HG03342 (cell line): ENCODE measurements around the gene NAPSA.
"Not testable (repeated sequence)": the region's sequence is repeated elsewhere in the genome, so short reads cannot be mapped to it uniquely, and the experiment has no call there.

Source experiments
- ATAC-seq: cut with Tn5 transposase; IDR thresholded peaks from one replicate; pipeline ENCODE4 v1.9.1; 2021; ENCODE audit warnings: mild to moderate bottlenecking, moderate library complexity; ENCODE audit not compliant: unreplicated experiment

The NAPSA gene

GRCh38 chr19:50331994-50332243 is 33.5 kb downstream of the NAPSA start:
- no peak for ATAC-seq

- ATAC-seq = no peak
These were observed 34.0 kb downstream of the NAPSA start for GRCh38 chr19:50331221-50331993.

GRCh38 chr19:50330365-50331078 is 34.9 kb downstream of the NAPSA start:
- ATAC-seq = no peak

- not testable (repeated sequence) for ATAC-seq
These were observed 35.5 kb downstream of the NAPSA start for GRCh38 chr19:50329926-50330294.

- peak; percentile 49 for ATAC-seq
These were observed 36.1 kb downstream of the NAPSA start, which contains the start of gene KCNC3 for GRCh38 chr19:50329146-50329925. KCNC3 (minus strand) TSS chr19:50329377; CDS start chr19:50329082, 295 bp downstream.

- ATAC-seq = no peak
These were observed 36.6 kb downstream of the NAPSA start for GRCh38 chr19:50328873-50329145.

GRCh38 chr19:50328224-50328872 is 37.1 kb downstream of the NAPSA start:
- ATAC-seq = peak; percentile 1

- ATAC-seq = no peak
These were observed 37.8 kb downstream of the NAPSA start for GRCh38 chr19:50327461-50328223.

GRCh38 chr19:50327013-50327412 is 38.4 kb downstream of the NAPSA start:
- no peak for ATAC-seq

GRCh38 chr19:50326101-50326664 is 39.3 kb downstream of the NAPSA start:
- no peak for ATAC-seq

- ATAC-seq = no peak
These were observed 39.9 kb downstream of the NAPSA start for GRCh38 chr19:50325310-50326100.

- ATAC-seq = no peak
These were observed 41.1 kb downstream of the NAPSA start for GRCh38 chr19:50324331-50324730.

- no peak for ATAC-seq
These were observed 41.7 kb downstream of the NAPSA start for GRCh38 chr19:50323782-50324133.

GRCh38 chr19:50322931-50323781 is 42.3 kb downstream of the NAPSA start:
- ATAC-seq = no peak

GRCh38 chr19:50322234-50322633 is 43.2 kb downstream of the NAPSA start:
- no peak for ATAC-seq

- no peak for ATAC-seq
These were observed 43.6 kb downstream of the NAPSA start for GRCh38 chr19:50321831-50322230.

- no peak for ATAC-seq
These were observed 44.8 kb downstream of the NAPSA start for GRCh38 chr19:50320596-50320995.

GRCh38 chr19:50320051-50320450 is 45.4 kb downstream of the NAPSA start:
- no peak for ATAC-seq

- ATAC-seq = no peak
These were observed 46.3 kb downstream of the NAPSA start for GRCh38 chr19:50319156-50319555.
